HCT116 (cell line): ENCODE measurements around the gene FRG1. TPM values are rescaled to one million over a fixed set of nuclear protein-coding genes. Genes with fewer than 3 reads are reported as not detected.
A peak's percentile ranks its signal among the peaks of the same experiment; 100 is the strongest.

Experiments used
- ATAC-seq: fragments of 200-7000 bp; cut with Tn5 transposase; 2 replicates; pipeline ENCODE4 v1.9.1; 2020; ENCODE audit warnings: mild to moderate bottlenecking, moderate library complexity
- BruUV-seq: library from RNA; stranded (reverse); fragments of 400-500 nt; replicated peaks from 2 replicates; lab custom pipeline; 2021; lab: Mats Ljungman, UMichigan
- CTCF ChIA-PET: fragments of 300-600 bp; sonication (Branson Sonifier 250); formaldehyde crosslinking; loops from one replicate; lab custom pipeline; 2021; ENCODE audit warnings: antibody characterized with exemption; lab: Charles Lee
- POLR2A ChIA-PET: fragments of 300-600, 350-600 bp; sonication (Branson Sonifier 250); formaldehyde crosslinking; loops from one replicate; lab custom pipeline; 2021; ENCODE audit warnings: antibody characterized with exemption; lab: Charles Lee
- RAD21 ChIA-PET, 2 experiments: fragments of 300-600 bp; sonication (Branson Sonifier 250); formaldehyde crosslinking; loops; one replicate each; lab custom pipeline; 2023; ENCODE audit warnings: low total read pairs in 2 of 2; ENCODE audit not compliant: uncharacterized antibody in 2 of 2, unreplicated experiment in 2 of 2, low non-redundant PET in 1 of 2; lab: Charles Lee
- DNase-seq: peaks from one replicate; pipeline ENCODE4 v3.0.0-alpha.2; 2010; ENCODE audit warnings: low read depth, low spot score
- H2AFZ ChIP-seq: fragments of 200-600 bp; shearing (Covaris generic), sonication (generic); 2 replicates; pipeline ENCODE4 v1.6.1; 2017; ENCODE audit warnings: low read depth, mixed run types, mixed read lengths, antibody characterized with exemption, low read length; ENCODE audit not compliant: poor library complexity, severe bottlenecking
- H3K27ac ChIP-seq: 2 replicates; pipeline ENCODE4 v1.5.1; 2012; ENCODE audit warnings: low read depth, low read length
- H3K27me3 ChIP-seq: fragments of 200-600 bp; sonication (generic); 2 replicates; pipeline ENCODE4 v1.6.1; 2016; ENCODE audit warnings: mixed run types, low read length, mixed read lengths; ENCODE audit not compliant: insufficient read depth
- H3K36me3 ChIP-seq, 2 experiments: fragments of 200-500 bp in 1 of 2; fragments of 200-600 bp in 1 of 2; sonication (Bioruptor generic) in 1 of 2; sonication (generic) in 1 of 2; 2 replicates each; pipeline versions ENCODE4 v1.5.1 to v1.6.1; 2014 to 2016; ENCODE audit warnings: low read length in 2 of 2, inconsistent platforms in 1 of 2, mixed read lengths in 1 of 2, mixed run types in 1 of 2; ENCODE audit not compliant: insufficient read depth in 2 of 2, control insufficient read depth in 1 of 2
- H3K4me1 ChIP-seq, 2 experiments: fragments of 200-600 bp in 1 of 2; sonication (generic) in 1 of 2; 2 replicates each; pipeline versions ENCODE4 v1.5.1 to v1.6.1; 2012 to 2017; ENCODE audit warnings: low read length in 2 of 2, inconsistent platforms in 1 of 2, mild to moderate bottlenecking in 1 of 2, mixed read lengths in 1 of 2, mixed run types in 1 of 2, moderate library complexity in 1 of 2; ENCODE audit not compliant: insufficient read depth in 2 of 2, control insufficient read depth in 1 of 2
- H3K4me2 ChIP-seq: fragments of 200-600 bp; sonication (generic); 2 replicates; pipeline ENCODE4 v1.6.1; 2017; ENCODE audit warnings: mixed run types, low read length, mixed read lengths
- H3K4me3 ChIP-seq, 2 experiments: fragments of 200-600 bp in 1 of 2; sonication (generic) in 1 of 2; replicated peaks in 1 of 2; 2 replicates each; pipeline ENCODE4 v1.5.1; 2011 to 2016; ENCODE audit warnings: low read length in 2 of 2, control low read depth in 1 of 2, low read depth in 1 of 2, mild to moderate bottlenecking in 1 of 2, mixed read lengths in 1 of 2, mixed run types in 1 of 2
- H3K79me2 ChIP-seq: fragments of 200-600 bp; sonication (generic); 2 replicates; pipeline ENCODE4 v1.6.1; 2017; ENCODE audit warnings: mild to moderate bottlenecking, mixed run types, low read length, moderate library complexity, mixed read lengths; ENCODE audit not compliant: insufficient read depth
- H3K9ac ChIP-seq: fragments of 200-600 bp; sonication (generic); 2 replicates; pipeline ENCODE4 v1.6.1; 2016; ENCODE audit warnings: low read length, mixed read lengths
- H3K9me2 ChIP-seq: fragments of 200-600 bp; sonication (generic), shearing (Covaris generic); 2 replicates; pipeline ENCODE4 v1.6.1; 2017; ENCODE audit warnings: mixed run types, mild to moderate bottlenecking, moderate library complexity; ENCODE audit not compliant: insufficient read depth
- H3K9me3 ChIP-seq, 2 experiments: fragments of 200-500 bp in 1 of 2; fragments of 200-600 bp in 1 of 2; sonication (Bioruptor generic) in 1 of 2; sonication (generic) in 1 of 2; 2 replicates each; pipeline ENCODE4 v1.6.1; 2014 to 2017; ENCODE audit warnings: low read length in 2 of 2, mixed read lengths in 2 of 2, inconsistent platforms in 1 of 2, low read depth in 1 of 2, mild to moderate bottlenecking in 1 of 2, mixed run types in 1 of 2, moderate library complexity in 1 of 2; ENCODE audit not compliant: control insufficient read depth in 1 of 2, insufficient read depth in 1 of 2
- H4K20me1 ChIP-seq: fragments of 200-600 bp; sonication (generic), shearing (Covaris generic); 2 replicates; pipeline ENCODE4 v1.6.1; 2017; ENCODE audit warnings: mixed run types, mild to moderate bottlenecking, moderate library complexity; ENCODE audit not compliant: insufficient read depth
- ATF3 ChIP-seq: IDR thresholded peaks from 2 replicates; pipeline ENCODE4 v1.6.1; 2012
- CBX3 ChIP-seq: IDR thresholded peaks from 2 replicates; pipeline ENCODE4 v1.6.1; 2012; ENCODE audit warnings: low read depth
- CEBPB ChIP-seq: IDR thresholded peaks from 2 replicates; pipeline ENCODE4 v1.6.1; 2012; ENCODE audit warnings: low read depth
- CTCF ChIP-seq, 3 experiments: fragments of 200-600 bp in 1 of 3; sonication (generic) in 1 of 3; IDR thresholded peaks in 2 of 3; conservative IDR thresholded peaks in 1 of 3; 2 replicates each; pipeline ENCODE4 v1.5.1; 2012 to 2017; ENCODE audit warnings: low read depth in 2 of 3, low read length in 2 of 3, antibody characterized with exemption in 1 of 3, borderline replicate concordance in 1 of 3, control low read depth in 1 of 3, mild to moderate bottlenecking in 1 of 3, mixed read lengths in 1 of 3, mixed run types in 1 of 3, moderate library complexity in 1 of 3; ENCODE audit not compliant: insufficient read depth in 1 of 3
- EGR1 ChIP-seq: IDR thresholded peaks from 2 replicates; pipeline ENCODE4 v1.6.1; 2012; ENCODE audit warnings: low read depth
- EZH2 ChIP-seq: fragments of 200-600 bp; sonication (generic); IDR thresholded peaks from 2 replicates; pipeline ENCODE4 v1.6.1; 2017; ENCODE audit warnings: antibody characterized with exemption, mixed run types
- JUND ChIP-seq: IDR thresholded peaks from 2 replicates; pipeline ENCODE4 v1.6.1; 2012
- MAX ChIP-seq: IDR thresholded peaks from 2 replicates; pipeline ENCODE4 v1.6.1; 2012
- POLR2A ChIP-seq: IDR thresholded peaks from 2 replicates; pipeline ENCODE4 v1.7.0; 2011; ENCODE audit warnings: borderline replicate concordance; ENCODE audit not compliant: insufficient read depth, insufficient read length; ENCODE audit errors: extremely low read depth
- RAD21 ChIP-seq: IDR thresholded peaks from 2 replicates; pipeline ENCODE4 v1.6.1; 2012; ENCODE audit warnings: low read depth, mild to moderate bottlenecking
- REST ChIP-seq: IDR thresholded peaks from 2 replicates; pipeline ENCODE4 v1.6.1; 2012; ENCODE audit warnings: low read depth
- SP1 ChIP-seq: IDR thresholded peaks from 2 replicates; pipeline ENCODE4 v1.6.1; 2012; ENCODE audit warnings: low read depth
- SRF ChIP-seq: IDR thresholded peaks from 2 replicates; pipeline ENCODE4 v1.6.1; 2012; ENCODE audit warnings: low read depth
- YY1 ChIP-seq: IDR thresholded peaks from 2 replicates; pipeline ENCODE4 v1.6.1; 2011; ENCODE audit warnings: low read length, low read depth, moderate library complexity, mild to moderate bottlenecking; ENCODE audit not compliant: insufficient replicate concordance; ENCODE audit errors: extremely low read depth
- intact Hi-C: fragments of 100-400 bp; cut with micrococcal nuclease; formaldehyde crosslinking; loops from 2 replicates; pipeline ENCODE4 v1.10.0; 2022
- total RNA-seq: library from RNA; stranded (reverse); gene quantifications from one replicate; pipeline ENCODE4 v1.2.1, GENCODE V29; 2021; ENCODE audit not compliant: unreplicated experiment

The FRG1 gene
- total RNA-seq, 1 experiment from 2014 or later = 44.5 TPM

- TF ChIP-seq REST = no peak
- peak; percentile 88 for TF ChIP-seq SP1
- peak; percentile 13; the same call in 1 of the 2 replicates for TF ChIP-seq JUND
- TF ChIP-seq YY1 = peak; percentile 86
- no peak for TF ChIP-seq CEBPB
- peak; percentile 98 for TF ChIP-seq CBX3
- TF ChIP-seq, all 23 proteins: peak for 12
Observed at GRCh38 chr4:189940178-189941004, at the start of gene FRG1 (continued).

GRCh38 chr4:189897667-189898066, 43.0 kb upstream of the FRG1 start:
- Histone ChIP-seq H3K9ac (no peak overlapping the region), H4K20me1 (no peaks in the 10 kb centered on the region), H3K36me3 (no peaks in the 10 kb centered on the region), H3K27ac (no peak overlapping the region), H2AFZ (no peak overlapping the region), H3K27me3 (no peaks in the 10 kb centered on the region), H3K4me1 (no peaks in the 10 kb centered on the region), H3K4me2 (no peak overlapping the region), H3K4me3 (no peak overlapping the region)
- ChIA-PET CTCF (no interaction called here), POLR2A (no interaction called here)
- DNase-seq = no peak
- ATAC-seq = no peak
- intact Hi-C loops = no loop called here
- TF ChIP-seq RAD21 = no peak
- no peak for TF ChIP-seq YY1
- TF ChIP-seq SP1 = no peak
- TF ChIP-seq JUND = no peak
- TF ChIP-seq POLR2A = no peak
- no peak for TF ChIP-seq ATF3
- no peak for TF ChIP-seq EZH2
- TF ChIP-seq CTCF (IDR thresholded peaks at IDR 0.05 in 2 of 3, conservative IDR thresholded peaks at IDR 0.05 in 1 of 3; ENCODE audit: borderline replicate concordance in 1 of 3, insufficient read depth in 1 of 3, low read depth in 2 of 3, low read length in 2 of 3) = no peak
- no peak for TF ChIP-seq SRF
- no peak for TF ChIP-seq MAX
- no peak for TF ChIP-seq EGR1
- TF ChIP-seq, all 23 proteins: peak for 0
- H3K9me2 ChIP-seq = no peaks in the 10 kb centered on the region
- H3K9me3 ChIP-seq = no peaks in the 10 kb centered on the region
- RAD21 ChIA-PET = no interaction called here
- no TSS peak for BruUV-seq
- H3K79me2 ChIP-seq = no peaks in the 10 kb centered on the region
